HL-60 (cell line): ENCODE data around the gene MYO10.

ENCODE experiments used
- DNase-seq, 2 experiments: peaks; one replicate each; pipeline ENCODE4 v3.0.0-alpha.2; 2010 to 2020; ENCODE audit warnings: low read depth in 1 of 2, low spot score in 1 of 2
- H3K27ac ChIP-seq: fragments of 250-450 bp; sonication (Bioruptor Pico); replicated peaks from 2 replicates; pipeline ENCODE4 v1.5.1; 2020; ENCODE audit warnings: mild to moderate bottlenecking, moderate library complexity
- H3K27me3 ChIP-seq: fragments of 250-450 bp; sonication (Bioruptor Pico); 2 replicates; pipeline ENCODE4 v1.5.1; 2021; ENCODE audit warnings: mild to moderate bottlenecking, moderate library complexity; ENCODE audit not compliant: insufficient read depth, poor library complexity, severe bottlenecking
- H3K4me3 ChIP-seq: replicated peaks from 2 replicates; pipeline ENCODE4 v1.5.1; 2011; ENCODE audit warnings: mild to moderate bottlenecking, control low read depth, low read length; ENCODE audit not compliant: insufficient read depth
- CTCF ChIP-seq: IDR thresholded peaks from one replicate; pipeline ENCODE4 v1.5.1; 2011; ENCODE audit warnings: low read length, control low read depth, inconsistent platforms; ENCODE audit not compliant: insufficient read depth
- GABPA ChIP-seq: IDR thresholded peaks from 2 replicates; pipeline ENCODE4 v1.6.1; 2012; ENCODE audit warnings: low read depth
- POLR2AphosphoS5 ChIP-seq: IDR thresholded peaks from 2 replicates; pipeline ENCODE4 v1.6.1; 2012; ENCODE audit warnings: low read depth
- REST ChIP-seq: IDR thresholded peaks from 2 replicates; pipeline ENCODE4 v1.6.1; 2012; ENCODE audit warnings: low read depth; ENCODE audit not compliant: insufficient replicate concordance
- SPI1 ChIP-seq: IDR thresholded peaks from 2 replicates; pipeline ENCODE4 v1.6.1; 2012; ENCODE audit warnings: low read depth, mild to moderate bottlenecking, borderline replicate concordance

MYO10 gene

GRCh38 chr5:16754086-16754485 lies 182.0 kb downstream of the MYO10 start:
- H3K27me3 ChIP-seq, result no peaks in the 10 kb centered on the region
- no peak overlapping the region for H3K4me3 ChIP-seq
- no peak for TF ChIP-seq POLR2AphosphoS5
- TF ChIP-seq CTCF, result no peak
- no peak for TF ChIP-seq GABPA
- DNase-seq, result no peak
- no peak overlapping the region for H3K27ac ChIP-seq

GRCh38 chr5:16750445-16750844 lies 185.6 kb downstream of the MYO10 start:
- no peak for TF ChIP-seq POLR2AphosphoS5
- TF ChIP-seq CTCF, result no peak
- TF ChIP-seq REST, result no peak
- no peak for TF ChIP-seq SPI1
- no peak for TF ChIP-seq GABPA
- no peak overlapping the region for H3K4me3 ChIP-seq
- no peak overlapping the region for H3K27ac ChIP-seq
- H3K27me3 ChIP-seq, result no peaks in the 10 kb centered on the region
- DNase-seq, result no peak

- DNase-seq, result no peak
- TF ChIP-seq GABPA, result no peak
- TF ChIP-seq POLR2AphosphoS5, result no peak
- Histone ChIP-seq H3K4me3 (no peak overlapping the region), H3K27ac (no peak overlapping the region), H3K27me3 (no peaks in the 10 kb centered on the region)
Observed at GRCh38 chr5:16749626-16750025, 186.5 kb downstream of the MYO10 start.

GRCh38 chr5:16744164-16744880 lies 191.8 kb downstream of the MYO10 start:
- no peak for DNase-seq
- H3K4me3 ChIP-seq, result no peak overlapping the region
- no peaks in the 10 kb centered on the region for H3K27me3 ChIP-seq
- H3K27ac ChIP-seq, result no peak overlapping the region
- TF ChIP-seq REST (no peak), SPI1 (no peak), CTCF (no peak), GABPA (no peak)
